GM23338 (cell line): ENCODE measurements around the gene ACTL6A. TPM values are rescaled to one million over a fixed set of nuclear protein-coding genes. Genes with fewer than 3 reads are reported as not detected.
"Not testable (repeated sequence)": the region's sequence is repeated elsewhere in the genome, so short reads cannot be mapped to it uniquely, and the experiment has no call there.

ENCODE experiments used
- ATAC-seq: fragments of 200-7000 bp; cut with Tn5 transposase; 3 replicates; pipeline ENCODE4 v1.9.1; 2020
- DNase-seq: peaks from one replicate; pipeline ENCODE4 v3.0.0-alpha.2; 2015; ENCODE audit warnings: low spot score
- H2AFZ ChIP-seq: fragments of 200-600 bp; sonication (generic); 2 replicates; pipeline ENCODE4 v1.8.0; 2016; ENCODE audit warnings: antibody characterized with exemption, mild to moderate bottlenecking, moderate library complexity
- H3F3A ChIP-seq: fragments of 200-600 bp; sonication (generic); replicated peaks from 2 replicates; pipeline ENCODE4 v1.8.0; 2017; ENCODE audit warnings: antibody characterized with exemption, mixed run types, low read depth
- H3K27ac ChIP-seq: fragments of 200-600 bp; sonication (generic); 2 replicates; pipeline ENCODE4 v1.6.1; 2016; ENCODE audit warnings: low read depth
- H3K27me3 ChIP-seq: fragments of 200-600 bp; sonication (generic); 2 replicates; pipeline ENCODE4 v1.8.0; 2016; ENCODE audit warnings: mild to moderate bottlenecking, mixed run types, moderate library complexity; ENCODE audit not compliant: insufficient read depth
- H3K36me3 ChIP-seq: fragments of 200-600 bp; sonication (generic); 2 replicates; pipeline ENCODE4 v1.8.0; 2016; ENCODE audit warnings: mild to moderate bottlenecking; ENCODE audit not compliant: insufficient read depth
- H3K4me1 ChIP-seq: fragments of 200-600 bp; sonication (generic); 2 replicates; pipeline ENCODE4 v1.8.0; 2016; ENCODE audit warnings: mild to moderate bottlenecking, moderate library complexity; ENCODE audit not compliant: insufficient read depth
- H3K4me2 ChIP-seq: fragments of 200-600 bp; sonication (generic); 2 replicates; pipeline ENCODE4 v1.7.1; 2017; ENCODE audit warnings: mixed run types
- H3K4me3 ChIP-seq: fragments of 200-600 bp; sonication (generic); 2 replicates; pipeline ENCODE4 v1.6.1; 2016; ENCODE audit warnings: mixed run types
- H3K79me2 ChIP-seq: fragments of 200-600 bp; sonication (generic); replicated peaks from 2 replicates; pipeline ENCODE4 v1.8.0; 2017; ENCODE audit warnings: mild to moderate bottlenecking; ENCODE audit not compliant: insufficient read depth
- H3K9me2 ChIP-seq: fragments of 200-600 bp; sonication (generic); 2 replicates; pipeline ENCODE4 v1.8.0; 2017; ENCODE audit not compliant: insufficient read depth
- H4K20me1 ChIP-seq: fragments of 200-600 bp; sonication (generic); replicated peaks from 2 replicates; pipeline ENCODE4 v1.8.0; 2017; ENCODE audit warnings: mild to moderate bottlenecking; ENCODE audit not compliant: insufficient read depth
- H3K27ac Mint-ChIP-seq: 2 replicates; pipeline ENCODE4 v1.8.0; 2020; ENCODE audit warnings: inconsistent platforms, mild to moderate bottlenecking, moderate library complexity, mixed read lengths
- H3K27me3 Mint-ChIP-seq: 3 replicates; pipeline ENCODE4 v1.8.0; 2022; ENCODE audit warnings: low read depth, mild to moderate bottlenecking, moderate library complexity, mixed read lengths, inconsistent platforms; ENCODE audit not compliant: insufficient read depth, poor library complexity
- H3K36me3 Mint-ChIP-seq: 3 replicates; pipeline ENCODE4 v1.8.0; 2021; ENCODE audit warnings: low read depth, mild to moderate bottlenecking, inconsistent platforms, moderate library complexity, mixed read lengths
- H3K4me1 Mint-ChIP-seq: 3 replicates; pipeline ENCODE4 v1.8.0; 2020; ENCODE audit warnings: mild to moderate bottlenecking, inconsistent platforms, mixed read lengths
- H3K4me3 Mint-ChIP-seq: 3 replicates; pipeline ENCODE4 v1.8.0; 2021; ENCODE audit warnings: moderate library complexity, mild to moderate bottlenecking, inconsistent platforms, mixed read lengths
- H3K9me3 Mint-ChIP-seq: 3 replicates; pipeline ENCODE4 v1.8.0; 2020; ENCODE audit warnings: moderate library complexity, mild to moderate bottlenecking, inconsistent platforms, mixed read lengths
- CREB1 ChIP-seq: fragments of 250-450 bp; sonication (Bioruptor Pico); IDR thresholded peaks from 2 replicates; pipeline ENCODE4 v1.5.0; 2020; ENCODE audit warnings: low read depth, mild to moderate bottlenecking, moderate library complexity
- CTCF ChIP-seq, 2 experiments: fragments of 200-600 bp in 1 of 2; sonication (generic) in 1 of 2; conservative IDR thresholded peaks; 2 replicates each; pipeline versions ENCODE4 v1.5.1 to v1.6.1; 2016 to 2017; ENCODE audit warnings: antibody characterized with exemption in 2 of 2, low read depth in 2 of 2, mild to moderate bottlenecking in 2 of 2, moderate library complexity in 1 of 2
- ETS1 ChIP-seq: IDR thresholded peaks from 2 replicates; pipeline ENCODE4 v1.6.1; 2016; ENCODE audit warnings: antibody characterized with exemption
- EZH2 ChIP-seq: fragments of 200-600 bp; sonication (generic); IDR thresholded peaks from one replicate; pipeline ENCODE4 v1.8.0; 2017; ENCODE audit warnings: antibody characterized with exemption, mild to moderate bottlenecking, low read depth; ENCODE audit not compliant: unreplicated experiment
- EZH2phosphoT487 ChIP-seq: fragments of 200-600 bp; sonication (generic); IDR thresholded peaks from one replicate; pipeline ENCODE4 v1.8.1; 2018; ENCODE audit warnings: antibody characterized with exemption; ENCODE audit not compliant: unreplicated experiment
- JUNB ChIP-seq: IDR thresholded peaks from one replicate; pipeline ENCODE4 v1.6.1; 2016; ENCODE audit warnings: antibody characterized with exemption; ENCODE audit not compliant: unreplicated experiment
- NANOG ChIP-seq: IDR thresholded peaks from 2 replicates; pipeline ENCODE4 v1.6.1; 2016; ENCODE audit warnings: antibody characterized with exemption, borderline replicate concordance
- POLR2AphosphoS5 ChIP-seq: IDR thresholded peaks from 2 replicates; pipeline ENCODE4 v1.6.1; 2016; ENCODE audit warnings: antibody characterized with exemption, low read depth
- STAT1 ChIP-seq: IDR thresholded peaks from one replicate; pipeline ENCODE4 v1.6.1; 2016; ENCODE audit warnings: antibody characterized with exemption; ENCODE audit not compliant: unreplicated experiment
- ZNF114 ChIP-seq: fragments of 250-450 bp; sonication (Bioruptor Pico); IDR thresholded peaks from 2 replicates; pipeline ENCODE4 v1.5.0; 2020; ENCODE audit warnings: mild to moderate bottlenecking, moderate library complexity
- long read RNA-seq: library from polyadenylated mRNA; unstranded; transcript quantifications from one replicate; pipeline ENCODE4 v2.0.0, GENCODE V29; 2020; ENCODE audit not compliant: unreplicated experiment
- polyA plus RNA-seq: library from polyadenylated mRNA; unstranded; fragments of >200 nt; fragmentation: Nextera tagmentation; extraction: Ambion mirVana; gene quantifications from 2 replicates; pipeline ENCODE4 v1.2.1, GENCODE V29; 2016
- total RNA-seq: library from RNA; depleted of rRNA; stranded (reverse); fragments of >200 nt; shearing (Covaris generic); gene quantifications from 2 replicates; pipeline ENCODE4 v1.2.3, GENCODE V29; 2014; rRNA removed

Gene ACTL6A
- 117 and 205 TPM in 2 replicates for total RNA-seq
- polyA plus RNA-seq = 125 and 152 TPM in 2 replicates
- long read RNA-seq, transcript ACTL6A-203 (14 exons, 1,750 nt) = minor isoform, 19 of 156 reads
- long read RNA-seq, transcript ACTL6A-202 (14 exons, 1,901 nt) = major isoform, 119 of 156 reads
- long read RNA-seq, partial matches to known transcripts = 6 of 156 reads
- long read RNA-seq, other reads (novel, unspliced or antisense) = 8 of 156 reads

- Histone ChIP-seq H3K27ac (no peak within 1 kb of the TSS; the same call in 1 of the 2 replicates), H2AFZ (peak within 1 kb of the TSS; percentile 34; the same call in 1 of the 2 replicates), H4K20me1 (peaks cover 40% of the 10 kb centered on the region), H3K36me3 (no peaks in the 10 kb centered on the region), H3F3A (no peaks in the 10 kb centered on the region), H3K9me2 (no peaks in the 10 kb centered on the region), H3K27me3 (no peaks in the 10 kb centered on the region), H3K4me2 (peak within 1 kb of the TSS; percentile 89), H3K79me2 (peaks cover 43% of the 10 kb centered on the region), H3K4me1 (no peaks in the 10 kb centered on the region), H3K4me3 (peak within 1 kb of the TSS; percentile 87)
- Mint-ChIP-seq H3K27me3 (peaks cover 13% of the 10 kb centered on the region), H3K27ac (peak within 1 kb of the TSS; percentile 99), H3K4me3 (peak within 1 kb of the TSS; percentile 99), H3K9me3 (no peaks in the 10 kb centered on the region), H3K4me1 (peaks cover 5% of the 10 kb centered on the region; the same call in 1 of the 3 replicates), H3K36me3 (no peaks in the 10 kb centered on the region)
- DNase-seq (peak; percentile 100), ATAC-seq (peak; percentile 94)
- TF ChIP-seq POLR2AphosphoS5 (peak; percentile 97), ZNF114 (CRISPR knock-in tag) (no peak), CREB1 (CRISPR knock-in tag) (peak; percentile 58), ETS1 (peak; percentile 69), CTCF (conservative IDR thresholded peaks at IDR 0.05; ENCODE audit: low read depth in 2 of 2) (no peak)
These were observed at the start of gene ACTL6A for GRCh38 chr3:179562591-179563270. Gene ACTL6A, plus strand, starts transcription at chr3:179562926. Its CDS starts 167 bp downstream, at chr3:179563093.

DNA sequence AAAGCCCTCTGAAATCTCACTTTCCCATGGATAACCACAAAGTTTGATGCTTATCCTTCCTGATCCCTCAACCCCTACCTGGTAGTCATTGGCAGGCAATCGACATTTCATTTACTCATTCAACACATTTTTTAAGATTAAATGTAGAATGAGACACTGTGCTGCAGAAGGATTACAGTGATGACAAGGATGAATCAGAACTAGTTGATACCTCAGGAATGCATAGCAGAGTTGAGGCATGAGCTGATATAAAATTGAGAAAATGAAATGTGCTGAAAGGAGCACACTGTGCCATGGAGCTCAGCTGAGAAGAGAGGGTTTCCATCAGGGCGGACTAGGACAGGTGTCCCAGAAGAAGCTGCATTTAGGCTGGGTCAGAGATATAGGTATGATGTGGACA is 48.9 kb upstream of the ACTL6A start:
- ATAC-seq = no peak
- no peak overlapping the region for H3K4me3 Mint-ChIP-seq
- no peak overlapping the region for H3K27ac Mint-ChIP-seq

GRCh38 chr3:179516461-179517251 is 46.1 kb upstream of the ACTL6A start:
- H3K36me3 Mint-ChIP-seq = peaks cover 18% of the 10 kb centered on the region

More for the DNA sequence above, 48.9 kb upstream of the ACTL6A start:
- TF ChIP-seq ETS1 (no peak), POLR2AphosphoS5 (no peak), STAT1 (no peak), EZH2 (no peak), EZH2phosphoT487 (no peak), NANOG (no peak), JUNB (no peak), ZNF114 (CRISPR knock-in tag) (no peak)
- H3K9me2 ChIP-seq = no peaks in the 10 kb centered on the region
- no peaks in the 10 kb centered on the region for H3K27me3 ChIP-seq
- Mint-ChIP-seq H3K27me3 (peaks cover 1% of the 10 kb centered on the region), H3K9me3 (peaks cover 10% of the 10 kb centered on the region; the same call in 2 of the 3 replicates), H3K36me3 (peaks cover 18% of the 10 kb centered on the region), H3K4me1 (peaks cover 4% of the 10 kb centered on the region; the same call in 1 of the 3 replicates)
- no peaks in the 10 kb centered on the region; the same call in 1 of the 2 replicates for H3K36me3 ChIP-seq
- H3K27ac ChIP-seq = no peak overlapping the region
- DNase-seq = no peak
- no peak overlapping the region for H3K4me2 ChIP-seq
- no peaks in the 10 kb centered on the region for H4K20me1 ChIP-seq
- no peaks in the 10 kb centered on the region for H3F3A ChIP-seq
- no peak overlapping the region for H2AFZ ChIP-seq
- no peak overlapping the region for H3K4me3 ChIP-seq
- no peaks in the 10 kb centered on the region for H3K4me1 ChIP-seq
- no peaks in the 10 kb centered on the region for H3K79me2 ChIP-seq

More at GRCh38 chr3:179516461-179517251, 46.1 kb upstream of the ACTL6A start:
- not testable (repeated sequence) for H3K4me3 Mint-ChIP-seq, H3K27me3 ChIP-seq, H4K20me1 ChIP-seq, H3K27ac ChIP-seq, H3F3A ChIP-seq, H3K4me2 ChIP-seq, H3K27me3 Mint-ChIP-seq, H2AFZ ChIP-seq, H3K79me2 ChIP-seq, H3K27ac Mint-ChIP-seq, H3K4me1 ChIP-seq, H3K4me3 ChIP-seq, H3K9me2 ChIP-seq, H3K4me1 Mint-ChIP-seq, H3K36me3 ChIP-seq, ATAC-seq, DNase-seq
- peaks cover 10% of the 10 kb centered on the region; the same call in 2 of the 3 replicates for H3K9me3 Mint-ChIP-seq
